ENCODE results near the gene SLU7.

The SLU7 gene

DNA sequence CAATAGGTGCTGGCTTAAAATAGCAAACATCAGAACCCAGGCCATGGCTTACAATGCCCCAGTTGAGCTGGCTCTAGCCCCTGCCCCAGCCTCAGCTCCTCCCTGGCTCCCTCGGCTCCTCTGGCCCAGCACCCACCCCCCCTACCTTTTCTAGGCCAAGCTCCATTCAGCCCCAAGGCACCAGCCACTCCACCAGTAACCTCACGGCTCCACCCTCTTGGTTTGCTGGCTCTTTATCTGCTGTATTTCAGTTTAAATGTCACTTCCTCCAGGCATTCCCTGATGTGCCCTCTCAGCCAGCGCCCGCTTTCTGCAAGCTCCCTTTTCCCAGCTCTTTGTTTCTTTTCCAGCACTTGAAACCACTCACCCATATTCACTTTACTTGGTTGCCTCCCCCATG is 59.1 kb downstream of the SLU7 start:
- no peak for DNase-seq (ENCODE audit: insufficient read length, low spot score)
- TF ChIP-seq, protein P1, sequence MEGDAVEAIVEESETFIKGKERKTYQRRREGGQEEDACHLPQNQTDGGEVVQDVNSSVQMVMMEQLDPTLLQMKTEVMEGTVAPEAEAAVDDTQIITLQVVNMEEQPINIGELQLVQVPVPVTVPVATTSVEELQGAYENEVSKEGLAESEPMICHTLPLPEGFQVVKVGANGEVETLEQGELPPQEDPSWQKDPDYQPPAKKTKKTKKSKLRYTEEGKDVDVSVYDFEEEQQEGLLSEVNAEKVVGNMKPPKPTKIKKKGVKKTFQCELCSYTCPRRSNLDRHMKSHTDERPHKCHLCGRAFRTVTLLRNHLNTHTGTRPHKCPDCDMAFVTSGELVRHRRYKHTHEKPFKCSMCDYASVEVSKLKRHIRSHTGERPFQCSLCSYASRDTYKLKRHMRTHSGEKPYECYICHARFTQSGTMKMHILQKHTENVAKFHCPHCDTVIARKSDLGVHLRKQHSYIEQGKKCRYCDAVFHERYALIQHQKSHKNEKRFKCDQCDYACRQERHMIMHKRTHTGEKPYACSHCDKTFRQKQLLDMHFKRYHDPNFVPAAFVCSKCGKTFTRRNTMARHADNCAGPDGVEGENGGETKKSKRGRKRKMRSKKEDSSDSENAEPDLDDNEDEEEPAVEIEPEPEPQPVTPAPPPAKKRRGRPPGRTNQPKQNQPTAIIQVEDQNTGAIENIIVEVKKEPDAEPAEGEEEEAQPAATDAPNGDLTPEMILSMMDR (IDR thresholded peaks at IDR 0.05; ENCODE audit: insufficient read depth, missing control alignments): no peak
- no peak for FAIRE-seq

DNA sequence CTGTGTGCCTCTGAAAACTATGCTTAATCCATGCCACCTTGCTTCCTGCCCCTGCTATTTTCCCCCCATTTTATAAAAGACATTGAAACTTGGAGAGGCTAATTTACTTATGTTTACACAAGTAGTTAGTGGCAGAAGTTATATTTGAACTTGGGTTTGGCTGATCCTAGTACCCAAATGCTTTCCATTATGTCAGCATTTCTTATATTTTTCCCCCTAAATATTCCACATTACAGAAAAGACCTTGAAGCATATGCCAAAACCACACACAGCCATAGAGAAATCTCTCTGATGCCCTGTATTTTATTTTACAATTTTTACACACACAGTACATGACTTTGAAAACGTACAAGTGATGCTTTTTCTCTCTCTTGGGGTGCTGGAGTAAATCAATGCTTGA is 59.6 kb downstream of the SLU7 start:
- DNase-seq (ENCODE audit: insufficient read length, low spot score) (no peak), FAIRE-seq (no peak)
- TF ChIP-seq, protein P1 (IDR thresholded peaks at IDR 0.05; ENCODE audit: insufficient read depth, missing control alignments): no peak

DNA sequence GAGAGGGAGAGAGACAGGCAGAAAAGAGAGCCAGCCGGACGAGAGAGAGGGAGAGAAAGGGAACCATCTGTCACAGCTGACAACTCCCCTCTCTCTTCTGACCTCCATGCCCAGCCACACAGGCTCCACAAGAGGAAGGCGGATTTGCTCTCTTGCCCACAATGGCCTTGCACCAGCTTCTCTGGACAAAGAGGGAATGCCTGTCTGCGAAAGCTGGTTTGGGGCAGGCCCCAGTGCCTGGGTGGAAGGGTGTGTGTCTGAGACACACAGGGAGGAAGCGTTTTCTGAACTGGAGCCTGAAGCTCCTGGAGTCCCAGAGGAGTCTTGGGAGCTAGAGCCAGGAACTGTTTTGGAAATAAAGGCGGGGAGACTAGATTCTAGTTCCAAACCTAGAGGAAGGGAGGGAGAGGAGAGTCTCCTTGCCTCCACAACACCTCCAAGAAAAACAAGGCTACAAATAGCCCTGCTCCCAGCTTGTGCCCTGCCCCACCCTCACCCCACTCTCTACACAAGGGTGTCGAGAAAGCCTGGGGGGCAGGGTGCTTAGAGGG is 60.9 kb downstream of the SLU7 start:
- no peak for FAIRE-seq
- DNase-seq (ENCODE audit: insufficient read length, low spot score): no peak
- TF ChIP-seq, protein P1 (IDR thresholded peaks at IDR 0.05; ENCODE audit: insufficient read depth, missing control alignments): no peak

DNA sequence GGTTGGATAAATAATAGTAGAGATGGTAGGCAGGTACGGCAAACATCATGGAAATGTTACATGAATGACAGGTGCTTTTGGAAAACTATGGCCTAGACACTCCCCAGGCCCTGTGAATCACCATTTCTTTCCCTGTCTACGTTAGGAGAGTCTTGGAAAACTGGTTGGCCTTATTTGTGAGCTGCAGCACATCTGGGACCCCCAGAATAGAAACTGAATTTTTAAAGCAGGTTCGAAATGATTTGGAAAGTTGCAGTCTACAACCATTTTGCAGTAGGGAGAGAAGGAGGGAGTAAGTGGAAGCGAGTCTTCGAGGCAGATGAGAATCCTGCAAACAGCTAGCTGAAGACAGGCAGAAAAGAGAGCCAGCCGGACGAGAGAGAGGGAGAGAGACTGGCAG is 61.5 kb downstream of the SLU7 start:
- DNase-seq (ENCODE audit: insufficient read length, low spot score) (no peak), FAIRE-seq (no peak)
- TF ChIP-seq, protein P1 (IDR thresholded peaks at IDR 0.05; ENCODE audit: insufficient read depth, missing control alignments): no peak

DNA sequence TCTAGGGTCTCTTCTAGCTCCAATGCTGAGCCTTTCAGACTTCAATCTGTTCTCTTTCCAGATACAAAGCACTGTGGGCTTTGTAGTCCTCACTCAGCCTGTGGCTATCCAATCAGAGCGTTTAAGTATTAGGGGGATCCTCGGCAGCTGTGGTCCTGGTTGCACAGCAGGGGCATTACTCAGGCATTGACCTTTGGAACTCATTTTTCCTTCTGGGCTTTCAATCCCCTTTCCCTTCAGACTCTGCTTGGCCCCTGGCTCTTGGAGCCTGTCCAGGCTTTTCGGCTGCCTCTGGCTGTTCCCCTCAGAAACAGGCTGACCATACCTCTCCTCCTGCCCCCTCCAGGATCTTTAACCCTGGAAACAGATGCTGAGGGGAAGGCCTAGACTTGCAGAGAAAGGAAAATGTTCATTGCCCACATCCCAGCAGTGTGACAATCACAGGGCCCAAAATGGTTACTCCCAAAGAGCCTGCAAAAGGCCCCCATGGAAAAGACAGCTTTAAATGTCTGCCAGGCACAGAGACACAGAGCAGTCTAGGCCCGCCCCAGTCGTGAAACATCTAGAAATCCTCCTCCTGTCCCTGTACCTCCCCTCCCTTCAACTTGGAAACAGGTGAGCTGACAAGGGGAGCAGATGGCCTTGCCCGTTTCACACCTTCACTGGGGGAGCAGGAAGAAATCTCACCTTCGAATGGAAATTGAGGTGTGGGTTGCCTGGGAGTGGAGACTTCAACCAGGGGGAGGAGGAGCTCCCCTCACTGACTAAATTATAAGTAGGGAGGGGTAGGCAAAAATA is 62.1 kb downstream of the SLU7 start:
- FAIRE-seq (no peak), DNase-seq (ENCODE audit: insufficient read length, low spot score) (no peak)
- TF ChIP-seq, protein P1 (IDR thresholded peaks at IDR 0.05; ENCODE audit: insufficient read depth, missing control alignments): no peak

DNA sequence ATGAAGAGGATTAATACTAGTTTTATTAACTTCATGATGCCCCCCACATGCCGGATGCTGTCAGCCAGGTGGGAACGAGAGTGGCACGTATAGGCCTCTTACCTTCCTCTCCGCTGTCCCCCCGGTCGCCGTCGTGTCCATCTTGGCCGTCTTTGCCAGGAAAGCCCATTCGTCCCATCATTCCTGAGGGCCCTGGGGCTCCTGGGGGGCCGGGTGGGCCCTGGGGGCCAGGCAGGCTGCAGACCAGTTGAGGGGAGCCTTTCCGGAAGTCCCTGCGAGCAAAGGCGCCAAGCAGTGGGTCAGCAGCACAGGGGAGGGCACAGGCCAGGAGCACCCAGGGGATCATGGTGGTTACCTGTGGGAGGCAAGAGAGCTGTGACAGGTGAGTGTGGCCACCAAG is 64.2 kb downstream of the SLU7 start:
- DNase-seq (ENCODE audit: insufficient read length, low spot score): no peak
- no peak for FAIRE-seq
- TF ChIP-seq, protein P1 (IDR thresholded peaks at IDR 0.05; ENCODE audit: insufficient read depth, missing control alignments): no peak

DNA sequence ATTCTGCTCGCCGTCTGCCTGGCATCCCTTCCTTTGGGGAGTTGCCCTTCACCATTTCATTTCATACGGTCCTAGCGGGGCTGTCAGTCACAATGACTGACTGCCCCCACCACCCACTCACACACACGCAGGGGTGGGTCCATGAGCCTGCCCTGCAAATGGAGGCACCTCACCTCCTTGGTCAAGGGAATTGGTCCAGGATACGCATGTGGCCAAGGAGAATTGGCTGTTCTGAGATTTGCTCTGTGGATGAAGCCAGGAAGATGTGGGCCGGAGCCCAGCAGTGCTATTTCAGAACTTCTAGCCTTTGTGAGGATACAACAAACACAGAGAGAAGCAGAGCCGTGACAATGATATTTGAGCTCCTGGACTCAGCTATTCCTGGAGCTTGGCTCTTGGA is 65.5 kb downstream of the SLU7 start:
- DNase-seq (ENCODE audit: insufficient read length, low spot score) (no peak), FAIRE-seq (no peak)
- TF ChIP-seq, protein P1 (IDR thresholded peaks at IDR 0.05; ENCODE audit: insufficient read depth, missing control alignments): no peak

Data from D721Med (cell line).